ENCODE results near the gene NCBP2L. TPM values are rescaled to one million over a fixed set of nuclear protein-coding genes. Genes with fewer than 3 reads are reported as not detected.
"Not testable (repeated sequence)": the region's sequence is repeated elsewhere in the genome, so short reads cannot be mapped to it uniquely, and the experiment has no call there.

NCBP2L gene
- total RNA-seq, 1 donor from 2014 or later: not detected

DNA sequence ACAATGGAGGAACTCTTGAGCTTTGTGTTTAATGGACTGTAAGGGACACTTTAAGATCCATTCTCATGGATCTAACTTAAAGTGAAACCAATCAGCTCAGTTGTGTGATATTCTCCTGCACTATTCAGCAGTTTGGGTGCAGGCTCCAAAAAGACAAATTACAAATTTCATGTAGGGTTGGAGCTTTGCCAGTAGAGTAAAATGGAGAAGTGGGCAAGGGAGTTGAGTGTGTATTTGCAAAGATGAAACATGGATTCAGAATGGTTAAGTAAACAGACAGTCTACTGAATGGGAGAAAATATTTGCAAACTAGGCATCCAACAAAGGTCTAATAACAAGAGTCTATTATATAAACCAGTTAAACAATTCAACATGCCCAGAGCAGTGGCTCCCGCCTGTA, 26.9 kb downstream of the NCBP2L start:
- no peak for DNase-seq (ENCODE audit: low read depth in 2 of 2)

DNA sequence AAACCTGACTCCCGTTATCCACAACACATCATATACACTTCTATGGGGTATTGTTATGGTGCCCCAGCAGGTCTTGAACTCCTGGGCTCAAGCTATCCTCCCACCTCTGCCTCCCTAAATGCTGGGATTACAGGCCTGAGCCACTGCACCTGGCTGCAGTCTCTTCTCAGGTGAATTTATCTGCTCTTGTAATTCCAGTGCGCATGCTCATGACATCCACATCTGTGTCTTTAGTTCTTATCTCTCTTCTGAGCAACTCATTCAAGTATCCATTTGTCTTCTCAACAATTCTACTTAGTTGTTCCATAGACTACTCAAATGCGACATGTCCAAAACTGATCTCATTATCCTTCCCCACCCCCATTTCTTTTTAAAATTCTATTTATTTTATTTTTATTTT, 27.6 kb downstream of the NCBP2L start:
- no peak for DNase-seq (ENCODE audit: low read depth in 2 of 2)

GRCh38 chrX:107810053-107810452, 32.5 kb downstream of the NCBP2L start:
- DNase-seq (ENCODE audit: low read depth in 2 of 2): not testable (repeated sequence)

GRCh38 chrX:107818900-107819521, 41.5 kb downstream of the NCBP2L start:
- DNase-seq (ENCODE audit: low read depth in 2 of 2): no peak

GRCh38 chrX:107823042-107823441, 45.5 kb downstream of the NCBP2L start:
- DNase-seq (ENCODE audit: low read depth in 2 of 2): no peak

- peak; percentile 70 to 87 for DNase-seq (ENCODE audit: low read depth in 2 of 2)
These were observed 45.9 kb downstream of the NCBP2L start for GRCh38 chrX:107823456-107823855.

DNA sequence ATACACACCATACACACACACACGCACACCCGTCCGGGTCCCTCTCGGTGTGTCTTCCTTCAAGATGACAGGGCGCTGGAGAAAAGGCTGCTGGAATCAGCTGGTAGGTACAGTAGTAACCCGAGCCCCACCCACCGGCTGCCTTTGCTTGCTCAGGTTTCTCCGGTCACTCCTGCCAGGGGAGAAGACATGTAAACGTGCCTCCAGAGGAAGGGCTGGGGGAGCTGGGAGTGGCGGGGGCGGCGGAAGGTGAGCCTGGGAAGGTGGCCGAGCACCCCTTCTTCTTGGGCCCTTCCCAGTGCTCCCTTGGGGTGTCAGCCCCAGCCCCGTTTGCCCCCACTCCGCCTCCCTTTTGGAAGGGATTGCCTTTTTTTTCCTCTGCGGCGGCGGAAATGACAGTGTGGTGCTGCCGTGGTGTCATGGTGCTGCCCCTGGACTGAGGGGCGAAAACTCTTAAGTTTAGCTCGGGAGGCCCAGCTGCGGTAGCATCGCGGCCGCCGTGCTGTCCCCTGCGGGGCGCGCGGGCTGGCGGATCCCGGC, 48.2 kb downstream of the NCBP2L start, which contains the start of gene MID2:
TSS of gene MID2 (plus strand) at position 169 of the 540 bp plus-strand sequence. CDS start 561 bp downstream, outside the sequence.
- peak in 1 of 2 donors; percentile 66 for DNase-seq (ENCODE audit: low read depth in 2 of 2)

GRCh38 chrX:107826238-107827029, 48.9 kb downstream of the NCBP2L start:
- DNase-seq (ENCODE audit: low read depth in 2 of 2): peak in 1 of 2 donors; percentile 45

DNA sequence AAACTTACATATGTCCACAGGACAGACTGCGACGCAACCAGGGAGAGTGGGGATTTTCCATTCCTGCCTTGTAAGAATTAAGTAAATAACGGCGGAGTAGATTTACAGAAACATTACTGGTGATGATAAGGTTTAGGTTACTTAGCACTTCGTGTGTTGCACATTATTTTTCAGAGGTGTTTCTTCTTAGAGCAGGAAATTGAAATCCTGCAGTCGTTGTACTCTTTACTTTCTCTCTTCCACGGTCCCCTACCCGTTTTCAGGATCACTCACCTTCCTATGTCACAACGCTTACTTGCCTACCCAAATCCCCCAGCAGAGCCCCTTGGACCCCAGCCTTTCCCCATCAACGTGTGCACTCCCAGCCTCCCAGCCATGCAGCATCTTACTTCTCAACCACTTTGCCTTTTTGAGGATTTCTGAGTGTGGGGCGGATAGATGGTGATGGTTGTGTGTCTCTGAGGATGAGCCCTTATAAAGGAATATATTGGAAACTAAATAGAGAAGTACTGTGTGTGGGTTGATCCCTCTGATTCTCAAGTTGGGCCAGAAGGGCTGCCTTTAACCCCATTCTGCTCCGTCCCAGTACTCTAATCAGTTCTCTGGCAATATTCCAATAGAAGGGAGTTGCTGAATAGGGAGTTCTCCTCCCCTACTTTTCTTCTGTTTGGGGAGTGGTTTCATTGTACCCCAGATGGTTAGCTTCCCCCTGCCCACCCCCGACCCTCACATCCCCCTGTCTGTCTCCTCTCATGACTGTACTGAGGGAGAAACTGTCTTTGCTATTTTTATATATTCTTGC, 49.7 kb downstream of the NCBP2L start:
- DNase-seq (ENCODE audit: low read depth in 2 of 2): peak in 1 of 2 donors; percentile 62

DNA sequence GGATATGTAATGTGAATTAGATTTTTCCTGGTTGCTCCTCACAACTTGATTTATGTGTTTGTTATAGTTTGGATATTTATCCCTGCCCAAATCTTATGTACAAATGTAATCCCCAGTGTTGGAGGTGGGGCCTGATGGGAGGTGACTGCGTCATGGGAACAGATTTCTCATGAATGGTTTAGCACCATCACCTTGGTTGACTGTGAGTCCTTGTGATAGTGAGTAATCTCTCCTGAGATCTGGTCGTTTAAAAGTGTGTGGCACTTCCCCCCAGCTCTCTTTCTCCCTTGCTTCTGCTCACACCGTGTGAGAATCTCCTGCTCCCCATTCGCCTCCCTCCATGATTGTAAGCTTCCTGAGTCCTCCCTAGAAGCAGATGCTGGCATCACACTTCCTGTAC, 50.3 kb downstream of the NCBP2L start:
- DNase-seq (ENCODE audit: low read depth in 2 of 2): no peak

- no peak for DNase-seq (ENCODE audit: low read depth in 2 of 2)
These were observed 52.3 kb downstream of the NCBP2L start for GRCh38 chrX:107829878-107830277.

DNA sequence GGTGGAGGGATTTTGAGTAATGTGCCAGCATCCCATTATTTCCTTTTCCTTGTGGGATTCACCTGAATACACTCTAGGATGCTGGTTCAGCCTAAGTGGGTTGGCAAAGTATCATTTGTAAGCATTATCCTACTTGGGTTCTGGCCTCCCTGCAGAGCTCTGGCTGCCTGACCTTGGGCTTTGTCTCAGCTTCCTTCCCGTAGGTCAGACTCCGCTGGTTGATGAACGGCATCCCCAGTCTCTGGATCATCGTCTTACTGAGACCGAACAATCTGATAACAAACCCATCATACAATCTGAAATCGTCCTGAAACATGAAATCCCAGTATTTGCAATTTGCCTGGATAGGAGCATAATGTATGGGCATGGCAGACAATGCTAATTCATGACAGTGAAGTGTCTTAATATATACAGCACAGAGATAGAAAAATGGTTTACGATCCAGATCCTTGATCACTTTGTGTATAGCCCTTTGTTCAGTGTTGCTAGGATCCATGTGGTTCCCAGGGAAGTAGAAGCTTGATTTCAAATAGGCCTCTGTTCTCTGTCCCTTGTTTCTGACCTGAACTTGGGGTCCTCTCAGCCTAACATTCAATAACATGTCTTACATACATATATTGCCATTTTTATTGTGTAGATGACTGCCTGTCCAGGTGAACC, 53.7 kb downstream of the NCBP2L start:
- no peak for DNase-seq (ENCODE audit: low read depth in 2 of 2)

- DNase-seq (ENCODE audit: low read depth in 2 of 2): no peak
These were observed 57.0 kb downstream of the NCBP2L start for GRCh38 chrX:107834275-107835201.

GRCh38 chrX:107836958-107837357, 59.4 kb downstream of the NCBP2L start:
- DNase-seq (ENCODE audit: low read depth in 2 of 2): no peak

DNA sequence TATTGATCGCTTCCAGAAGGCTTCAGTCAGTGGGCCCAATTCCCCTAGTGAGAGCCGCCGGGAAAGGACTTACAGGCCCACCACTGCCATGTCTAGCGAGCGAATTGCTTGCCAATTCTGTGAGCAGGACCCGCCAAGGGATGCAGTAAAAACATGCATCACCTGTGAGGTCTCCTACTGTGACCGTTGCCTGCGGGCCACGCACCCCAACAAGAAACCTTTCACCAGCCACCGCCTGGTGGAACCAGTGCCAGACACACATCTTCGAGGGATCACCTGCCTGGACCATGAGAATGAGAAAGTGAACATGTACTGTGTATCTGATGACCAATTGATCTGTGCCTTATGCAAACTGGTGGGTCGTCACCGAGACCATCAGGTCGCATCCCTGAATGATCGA, 63.4 kb downstream of the NCBP2L start:
- no peak for DNase-seq (ENCODE audit: low read depth in 2 of 2)

DNA sequence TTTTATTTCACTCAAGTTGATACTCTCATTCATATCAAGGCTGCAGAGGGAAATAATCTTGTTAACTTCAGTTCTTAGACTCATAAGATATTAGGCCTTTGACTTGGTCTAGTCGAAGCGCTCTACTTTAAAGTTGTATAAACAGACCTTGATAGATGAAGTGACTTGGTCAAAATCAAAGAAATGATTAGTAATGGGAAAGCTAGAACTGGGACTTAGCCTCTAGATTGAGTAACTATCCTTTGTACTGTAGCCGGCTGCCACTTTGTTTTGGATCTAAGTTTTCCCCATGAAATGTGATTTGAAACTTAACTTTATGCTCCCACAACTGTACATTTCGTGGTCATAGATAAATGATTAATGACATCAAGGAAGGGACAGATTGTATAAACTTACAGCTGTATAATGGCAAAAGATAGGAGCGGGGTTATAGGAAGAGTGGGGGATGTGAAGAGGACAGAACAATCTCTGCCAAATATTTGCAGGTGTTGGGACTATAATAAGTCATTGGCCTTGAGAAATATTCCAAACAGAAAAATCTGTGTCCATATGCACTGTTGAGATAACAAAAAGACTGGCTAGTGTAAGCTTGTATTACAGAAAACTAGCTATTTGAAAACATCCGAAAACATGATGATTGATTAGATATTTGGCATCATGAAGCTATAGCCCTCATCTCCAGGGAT, 65.3 kb downstream of the NCBP2L start:
- DNase-seq (ENCODE audit: low read depth in 2 of 2): peak; percentile 46 to 75
